ENCODE measurements around the gene ASPSCR1. TPM values are rescaled to one million over a fixed set of nuclear protein-coding genes. Genes with fewer than 3 reads are reported as not detected.

The ASPSCR1 gene
- total and polyA plus RNA-seq, 2 of the 13 experiments (the other 11 are each of a cell fraction or from before 2014, with no cell fraction given), result 274 to 314 TPM

DNA sequence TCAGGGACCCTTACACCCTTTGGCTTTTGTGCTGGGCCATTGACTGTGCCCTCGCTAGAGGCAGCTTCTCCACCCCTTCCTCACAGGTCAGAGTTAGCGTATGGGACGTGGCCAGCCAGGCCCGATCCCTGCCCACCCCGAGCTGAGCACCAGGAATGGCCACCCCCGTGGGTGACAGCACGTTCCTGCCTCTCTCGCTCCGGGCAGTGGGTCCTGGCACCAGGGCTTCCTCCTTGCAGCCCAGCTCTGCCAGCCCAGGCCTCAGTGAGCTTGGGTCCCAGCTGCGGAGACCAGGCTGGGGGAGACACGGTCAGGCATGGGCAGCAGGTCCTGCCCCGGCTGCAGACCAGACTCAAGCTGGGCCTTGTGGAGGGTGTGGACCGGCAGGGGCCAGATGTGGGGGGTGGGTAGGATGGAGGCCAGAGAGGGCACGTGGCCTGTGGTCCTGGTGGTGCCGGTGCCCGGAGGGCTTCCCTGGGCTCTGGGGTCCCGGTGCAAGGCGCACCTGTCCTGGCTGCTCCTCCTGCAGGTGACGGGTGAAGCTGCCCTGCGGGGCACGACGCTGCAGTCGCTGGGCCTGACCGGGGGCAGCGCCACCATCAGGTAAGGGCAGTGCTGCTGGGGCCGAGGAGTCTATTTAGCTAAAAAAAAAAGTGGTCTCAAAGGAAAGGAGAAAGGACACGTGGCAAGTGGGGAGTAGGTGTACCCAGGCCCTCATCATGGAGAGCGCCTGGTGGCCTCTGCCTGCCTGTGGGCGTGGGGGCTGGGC is 18.2 kb downstream of the ASPSCR1 start (continued):
- TF ChIP-seq, protein P1, sequence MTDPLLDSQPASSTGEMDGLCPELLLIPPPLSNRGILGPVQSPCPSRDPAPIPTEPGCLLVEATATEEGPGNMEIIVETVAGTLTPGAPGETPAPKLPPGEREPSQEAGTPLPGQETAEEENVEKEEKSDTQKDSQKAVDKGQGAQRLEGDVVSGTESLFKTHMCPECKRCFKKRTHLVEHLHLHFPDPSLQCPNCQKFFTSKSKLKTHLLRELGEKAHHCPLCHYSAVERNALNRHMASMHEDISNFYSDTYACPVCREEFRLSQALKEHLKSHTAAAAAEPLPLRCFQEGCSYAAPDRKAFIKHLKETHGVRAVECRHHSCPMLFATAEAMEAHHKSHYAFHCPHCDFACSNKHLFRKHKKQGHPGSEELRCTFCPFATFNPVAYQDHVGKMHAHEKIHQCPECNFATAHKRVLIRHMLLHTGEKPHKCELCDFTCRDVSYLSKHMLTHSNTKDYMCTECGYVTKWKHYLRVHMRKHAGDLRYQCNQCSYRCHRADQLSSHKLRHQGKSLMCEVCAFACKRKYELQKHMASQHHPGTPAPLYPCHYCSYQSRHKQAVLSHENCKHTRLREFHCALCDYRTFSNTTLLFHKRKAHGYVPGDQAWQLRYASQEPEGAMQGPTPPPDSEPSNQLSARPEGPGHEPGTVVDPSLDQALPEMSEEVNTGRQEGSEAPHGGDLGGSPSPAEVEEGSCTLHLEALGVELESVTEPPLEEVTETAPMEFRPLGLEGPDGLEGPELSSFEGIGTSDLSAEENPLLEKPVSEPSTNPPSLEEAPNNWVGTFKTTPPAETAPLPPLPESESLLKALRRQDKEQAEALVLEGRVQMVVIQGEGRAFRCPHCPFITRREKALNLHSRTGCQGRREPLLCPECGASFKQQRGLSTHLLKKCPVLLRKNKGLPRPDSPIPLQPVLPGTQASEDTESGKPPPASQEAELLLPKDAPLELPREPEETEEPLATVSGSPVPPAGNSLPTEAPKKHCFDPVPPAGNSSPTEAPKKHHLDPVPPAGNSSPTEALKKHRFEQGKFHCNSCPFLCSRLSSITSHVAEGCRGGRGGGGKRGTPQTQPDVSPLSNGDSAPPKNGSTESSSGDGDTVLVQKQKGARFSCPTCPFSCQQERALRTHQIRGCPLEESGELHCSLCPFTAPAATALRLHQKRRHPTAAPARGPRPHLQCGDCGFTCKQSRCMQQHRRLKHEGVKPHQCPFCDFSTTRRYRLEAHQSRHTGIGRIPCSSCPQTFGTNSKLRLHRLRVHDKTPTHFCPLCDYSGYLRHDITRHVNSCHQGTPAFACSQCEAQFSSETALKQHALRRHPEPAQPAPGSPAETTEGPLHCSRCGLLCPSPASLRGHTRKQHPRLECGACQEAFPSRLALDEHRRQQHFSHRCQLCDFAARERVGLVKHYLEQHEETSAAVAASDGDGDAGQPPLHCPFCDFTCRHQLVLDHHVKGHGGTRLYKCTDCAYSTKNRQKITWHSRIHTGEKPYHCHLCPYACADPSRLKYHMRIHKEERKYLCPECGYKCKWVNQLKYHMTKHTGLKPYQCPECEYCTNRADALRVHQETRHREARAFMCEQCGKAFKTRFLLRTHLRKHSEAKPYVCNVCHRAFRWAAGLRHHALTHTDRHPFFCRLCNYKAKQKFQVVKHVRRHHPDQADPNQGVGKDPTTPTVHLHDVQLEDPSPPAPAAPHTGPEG (CRISPR knock-in tag; IDR thresholded peaks at IDR 0.05), result peak; percentile 52; the same call in 1 of the 2 replicates
- TF ChIP-seq, protein P2, sequence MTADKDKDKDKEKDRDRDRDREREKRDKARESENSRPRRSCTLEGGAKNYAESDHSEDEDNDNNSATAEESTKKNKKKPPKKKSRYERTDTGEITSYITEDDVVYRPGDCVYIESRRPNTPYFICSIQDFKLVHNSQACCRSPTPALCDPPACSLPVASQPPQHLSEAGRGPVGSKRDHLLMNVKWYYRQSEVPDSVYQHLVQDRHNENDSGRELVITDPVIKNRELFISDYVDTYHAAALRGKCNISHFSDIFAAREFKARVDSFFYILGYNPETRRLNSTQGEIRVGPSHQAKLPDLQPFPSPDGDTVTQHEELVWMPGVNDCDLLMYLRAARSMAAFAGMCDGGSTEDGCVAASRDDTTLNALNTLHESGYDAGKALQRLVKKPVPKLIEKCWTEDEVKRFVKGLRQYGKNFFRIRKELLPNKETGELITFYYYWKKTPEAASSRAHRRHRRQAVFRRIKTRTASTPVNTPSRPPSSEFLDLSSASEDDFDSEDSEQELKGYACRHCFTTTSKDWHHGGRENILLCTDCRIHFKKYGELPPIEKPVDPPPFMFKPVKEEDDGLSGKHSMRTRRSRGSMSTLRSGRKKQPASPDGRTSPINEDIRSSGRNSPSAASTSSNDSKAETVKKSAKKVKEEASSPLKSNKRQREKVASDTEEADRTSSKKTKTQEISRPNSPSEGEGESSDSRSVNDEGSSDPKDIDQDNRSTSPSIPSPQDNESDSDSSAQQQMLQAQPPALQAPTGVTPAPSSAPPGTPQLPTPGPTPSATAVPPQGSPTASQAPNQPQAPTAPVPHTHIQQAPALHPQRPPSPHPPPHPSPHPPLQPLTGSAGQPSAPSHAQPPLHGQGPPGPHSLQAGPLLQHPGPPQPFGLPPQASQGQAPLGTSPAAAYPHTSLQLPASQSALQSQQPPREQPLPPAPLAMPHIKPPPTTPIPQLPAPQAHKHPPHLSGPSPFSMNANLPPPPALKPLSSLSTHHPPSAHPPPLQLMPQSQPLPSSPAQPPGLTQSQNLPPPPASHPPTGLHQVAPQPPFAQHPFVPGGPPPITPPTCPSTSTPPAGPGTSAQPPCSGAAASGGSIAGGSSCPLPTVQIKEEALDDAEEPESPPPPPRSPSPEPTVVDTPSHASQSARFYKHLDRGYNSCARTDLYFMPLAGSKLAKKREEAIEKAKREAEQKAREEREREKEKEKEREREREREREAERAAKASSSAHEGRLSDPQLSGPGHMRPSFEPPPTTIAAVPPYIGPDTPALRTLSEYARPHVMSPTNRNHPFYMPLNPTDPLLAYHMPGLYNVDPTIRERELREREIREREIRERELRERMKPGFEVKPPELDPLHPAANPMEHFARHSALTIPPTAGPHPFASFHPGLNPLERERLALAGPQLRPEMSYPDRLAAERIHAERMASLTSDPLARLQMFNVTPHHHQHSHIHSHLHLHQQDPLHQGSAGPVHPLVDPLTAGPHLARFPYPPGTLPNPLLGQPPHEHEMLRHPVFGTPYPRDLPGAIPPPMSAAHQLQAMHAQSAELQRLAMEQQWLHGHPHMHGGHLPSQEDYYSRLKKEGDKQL (CRISPR knock-in tag; IDR thresholded peaks at IDR 0.05; ENCODE audit: low read depth), result 0 out of 2 replicates have a peak, but pooled peaks have one; percentile 35
- TF ChIP-seq ZNF337 (CRISPR knock-in tag; IDR thresholded peaks at IDR 0.05; ENCODE audit: borderline replicate concordance, low read depth), result 0 out of 2 replicates have a peak, but pooled peaks have one; percentile 40
- peak; percentile 59; the same call in 1 of the 2 replicates for TF ChIP-seq ZSCAN9 (CRISPR knock-in tag; IDR thresholded peaks at IDR 0.05; ENCODE audit: borderline replicate concordance)
- no peak; the same call in 1 of the 2 replicates for TF ChIP-seq KLF6 (CRISPR knock-in tag; IDR thresholded peaks at IDR 0.05)
- TF ChIP-seq TMF1 (CRISPR knock-in tag; IDR thresholded peaks at IDR 0.05; ENCODE audit: low read depth), result peak; percentile 43; the same call in 1 of the 2 replicates
- no peak for TF ChIP-seq ZNF629 (CRISPR knock-in tag; conservative IDR thresholded peaks at IDR 0.05)
- TF ChIP-seq, protein P3, sequence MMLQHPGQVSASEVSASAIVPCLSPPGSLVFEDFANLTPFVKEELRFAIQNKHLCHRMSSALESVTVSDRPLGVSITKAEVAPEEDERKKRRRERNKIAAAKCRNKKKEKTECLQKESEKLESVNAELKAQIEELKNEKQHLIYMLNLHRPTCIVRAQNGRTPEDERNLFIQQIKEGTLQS (CRISPR knock-in tag; IDR thresholded peaks at IDR 0.05), result peak; percentile 38; the same call in 1 of the 2 replicates
- TF ChIP-seq, protein P4, sequence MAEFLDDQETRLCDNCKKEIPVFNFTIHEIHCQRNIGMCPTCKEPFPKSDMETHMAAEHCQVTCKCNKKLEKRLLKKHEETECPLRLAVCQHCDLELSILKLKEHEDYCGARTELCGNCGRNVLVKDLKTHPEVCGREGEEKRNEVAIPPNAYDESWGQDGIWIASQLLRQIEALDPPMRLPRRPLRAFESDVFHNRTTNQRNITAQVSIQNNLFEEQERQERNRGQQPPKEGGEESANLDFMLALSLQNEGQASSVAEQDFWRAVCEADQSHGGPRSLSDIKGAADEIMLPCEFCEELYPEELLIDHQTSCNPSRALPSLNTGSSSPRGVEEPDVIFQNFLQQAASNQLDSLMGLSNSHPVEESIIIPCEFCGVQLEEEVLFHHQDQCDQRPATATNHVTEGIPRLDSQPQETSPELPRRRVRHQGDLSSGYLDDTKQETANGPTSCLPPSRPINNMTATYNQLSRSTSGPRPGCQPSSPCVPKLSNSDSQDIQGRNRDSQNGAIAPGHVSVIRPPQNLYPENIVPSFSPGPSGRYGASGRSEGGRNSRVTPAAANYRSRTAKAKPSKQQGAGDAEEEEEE (CRISPR knock-in tag; IDR thresholded peaks at IDR 0.05; ENCODE audit: borderline replicate concordance), result peak; percentile 90; the same call in 1 of the 2 replicates
- TF ChIP-seq ZNF558 (CRISPR knock-in tag; IDR thresholded peaks at IDR 0.05; ENCODE audit: borderline replicate concordance), result 0 out of 2 replicates have a peak, but pooled peaks have one; percentile 1
- TF ChIP-seq AGO1 (IDR thresholded peaks at IDR 0.05; ENCODE audit: low read depth, low read length, poor library complexity, severe bottlenecking), result peak; percentile 50
- no peak for TF ChIP-seq CC2D1A (CRISPR knock-in tag; IDR thresholded peaks at IDR 0.05)
- TF ChIP-seq SKI (IDR thresholded peaks at IDR 0.05; ENCODE audit: partially characterized antibody), result no peak
- TF ChIP-seq MTA3 (CRISPR knock-in tag; IDR thresholded peaks at IDR 0.05), result no peak
- TF ChIP-seq ZNF34 (CRISPR knock-in tag; IDR thresholded peaks at IDR 0.05; ENCODE audit: borderline replicate concordance), result no peak
